H4 (cell line): Measurements from ENCODE around the gene JUN. TPM values are rescaled to one million over a fixed set of nuclear protein-coding genes. Genes with fewer than 3 reads are reported as not detected.
A peak's percentile ranks its signal among the peaks of the same experiment; 100 is the strongest.

Experiments
- DNase-seq: peaks from one replicate; pipeline ENCODE4 v3.0.0-alpha.2; 2015; ENCODE audit warnings: low spot score
- total RNA-seq: library from RNA; depleted of rRNA; stranded (reverse); fragments of >200 nt; shearing (Covaris generic); gene quantifications from 2 replicates; pipeline ENCODE4 v1.2.3, GENCODE V29; 2014

The JUN gene
- total RNA-seq, 1 experiment from 2014 or later = 23.2 TPM

DNA sequence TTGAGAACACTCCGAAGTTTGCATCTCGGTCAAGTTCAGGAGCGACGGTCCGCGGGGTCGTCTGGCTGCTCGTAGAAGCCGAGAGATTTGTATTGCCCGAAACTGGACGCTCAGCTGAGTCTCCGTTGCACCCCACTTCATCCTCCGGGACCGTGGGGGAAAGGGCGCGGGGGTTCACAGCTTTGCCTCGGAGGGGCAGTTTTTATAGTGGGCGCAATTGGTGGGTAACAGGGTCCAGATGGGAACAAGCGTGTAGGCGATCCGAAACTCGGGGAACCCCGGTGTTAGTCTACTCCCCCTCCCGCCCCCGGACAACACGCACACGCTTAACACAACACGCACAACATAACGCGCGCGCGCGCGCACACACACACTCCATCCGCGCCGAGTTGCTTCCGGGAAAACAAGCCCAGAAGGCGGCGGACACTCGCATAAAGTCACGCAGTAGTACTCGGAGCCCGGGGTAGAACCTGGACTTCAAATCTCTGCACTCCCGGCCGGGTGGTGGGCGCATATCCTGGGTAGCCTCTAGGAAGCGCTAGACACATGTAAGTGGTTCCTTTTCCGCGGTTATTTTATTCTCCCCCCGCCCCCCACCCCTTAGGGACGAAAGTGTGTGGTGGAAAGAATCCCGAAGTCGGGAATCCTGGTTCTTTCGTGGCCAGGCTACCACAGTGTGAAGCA, 1.1 kb upstream of the JUN start:
- DNase-seq = peak; percentile 90

GRCh38 chr1:58783090-58783992, 506 bp downstream of the JUN start:
- DNase-seq = peak; percentile 42

GRCh38 chr1:58782178-58783089, 1.4 kb downstream of the JUN start:
- DNase-seq = peak; percentile 33

DNA sequence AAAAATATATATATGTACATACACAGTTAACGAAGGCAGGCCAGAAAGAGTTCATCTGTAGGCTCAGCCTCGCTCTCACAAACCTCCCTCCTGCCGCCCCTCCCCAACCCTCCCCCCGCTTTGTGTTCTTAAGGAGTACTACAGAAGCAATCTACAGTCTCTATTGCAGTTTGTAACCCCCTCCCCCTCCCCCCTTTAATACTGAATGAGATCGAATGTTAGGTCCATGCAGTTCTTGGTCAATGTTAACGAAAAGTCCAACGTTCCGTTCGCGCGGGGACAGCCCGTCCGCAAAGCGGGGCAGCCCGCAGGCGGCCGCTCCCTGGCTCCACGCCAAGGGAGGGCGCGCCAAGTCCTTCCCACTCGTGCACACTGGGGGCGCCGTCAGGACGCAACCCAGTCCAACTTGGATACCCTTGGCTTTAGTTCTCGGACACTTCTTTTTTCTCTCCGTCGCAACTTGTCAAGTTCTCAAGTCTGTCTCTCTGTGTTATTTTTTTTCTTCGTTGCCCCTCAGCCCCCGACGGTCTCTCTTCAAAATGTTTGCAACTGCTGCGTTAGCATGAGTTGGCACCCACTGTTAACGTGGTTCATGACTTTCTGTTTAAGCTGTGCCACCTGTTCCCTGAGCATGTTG, 2.2 kb downstream of the JUN start:
- peak; percentile 67 for DNase-seq

GRCh38 chr1:58780836-58781452, 2.9 kb downstream of the JUN start:
- no peak for DNase-seq

- DNase-seq = no peak
Observed at GRCh38 chr1:58780411-58780810, 3.4 kb downstream of the JUN start.

DNA sequence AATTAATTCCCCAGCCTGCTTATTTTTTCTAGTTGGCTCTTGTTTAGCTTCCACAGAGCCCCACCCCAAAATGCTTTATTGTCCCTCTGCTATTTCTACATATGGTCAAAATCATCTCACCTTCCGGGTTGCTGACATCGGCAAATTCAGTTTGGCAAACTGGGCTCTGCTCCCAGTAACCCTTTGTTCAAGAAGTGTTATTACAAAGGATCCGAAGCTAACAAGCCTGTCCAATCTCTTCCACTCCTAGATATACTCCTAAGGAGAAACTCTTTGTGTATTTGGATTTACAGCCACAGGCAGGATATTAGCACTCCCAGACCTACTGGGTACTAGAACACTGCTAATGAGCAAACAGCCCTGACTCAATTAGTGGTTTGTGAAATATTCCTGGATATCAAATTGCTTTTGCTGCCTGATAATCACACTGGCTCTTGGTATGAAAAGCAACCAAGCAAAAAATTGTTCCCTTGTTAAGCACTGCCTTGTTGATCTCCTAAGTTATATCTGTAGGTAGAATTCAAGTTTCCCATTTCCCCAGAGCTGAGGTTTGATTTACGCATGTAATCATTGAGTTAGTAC, 4.0 kb downstream of the JUN start:
- peak; percentile 81 for DNase-seq

DNA sequence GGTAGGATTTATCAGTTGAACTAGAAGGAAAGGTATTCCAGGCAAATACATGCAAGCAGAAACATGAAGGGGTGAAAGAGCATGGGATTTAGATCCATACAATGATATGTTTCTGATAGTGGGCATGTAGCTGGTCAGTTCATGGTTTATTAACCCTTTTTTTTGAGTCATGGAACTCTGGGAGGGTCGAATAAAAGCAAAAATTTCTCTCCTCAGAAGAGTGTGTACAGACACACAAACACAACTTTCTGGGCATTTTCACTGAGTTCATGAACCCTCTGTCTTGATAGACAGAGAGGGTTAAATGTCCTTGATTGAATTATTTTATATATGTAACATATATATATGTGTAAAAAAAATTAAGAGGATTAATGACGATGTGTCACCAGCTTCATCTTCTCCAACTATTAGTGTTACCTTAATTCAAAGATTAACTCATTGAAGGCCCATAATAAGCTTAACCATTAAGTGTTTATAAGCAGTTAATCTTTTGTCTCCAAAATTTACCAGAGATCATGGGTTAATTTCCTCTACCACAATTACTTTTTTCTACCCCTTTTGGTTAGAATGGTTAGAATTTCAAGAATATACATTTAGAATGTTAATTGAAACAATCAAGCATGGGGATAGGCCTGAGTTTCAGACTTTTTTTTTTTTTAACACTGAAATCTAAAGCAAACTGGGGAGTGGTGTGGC, 4.6 kb downstream of the JUN start:
- no peak for DNase-seq

GRCh38 chr1:58778385-58779000, 5.4 kb downstream of the JUN start:
- no peak for DNase-seq

GRCh38 chr1:58774027-58774426, 9.8 kb downstream of the JUN start:
- no peak for DNase-seq

- no peak for DNase-seq
Observed at GRCh38 chr1:58773406-58773840, 10.4 kb downstream of the JUN start.

DNA sequence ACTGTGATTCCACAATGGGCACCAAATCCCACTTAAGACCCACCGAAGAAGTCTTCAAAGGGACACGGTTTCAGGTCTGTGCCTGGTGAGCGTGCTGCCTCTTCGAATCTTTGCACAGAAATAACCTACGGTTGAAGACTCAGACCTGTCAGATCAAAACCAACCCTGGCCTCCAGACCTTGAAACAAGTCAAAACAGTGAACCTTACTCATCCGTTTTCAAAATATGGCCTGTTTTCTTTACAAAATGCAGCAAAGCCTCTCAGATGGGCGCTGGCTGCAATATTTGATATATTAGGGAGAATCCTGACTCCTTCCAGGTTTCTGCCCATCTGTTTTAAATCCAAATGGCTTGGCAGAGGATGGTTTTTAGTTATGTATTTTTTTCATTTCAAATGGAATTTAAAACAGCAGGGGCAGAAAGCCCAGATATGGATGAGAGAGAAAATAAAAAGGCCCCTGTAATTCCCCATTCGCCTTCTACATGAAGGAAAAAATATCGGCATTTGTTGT, 14.0 kb downstream of the JUN start:
- DNase-seq = no peak

GRCh38 chr1:58768971-58769808, 14.7 kb downstream of the JUN start:
- peak; percentile 51 for DNase-seq

DNA sequence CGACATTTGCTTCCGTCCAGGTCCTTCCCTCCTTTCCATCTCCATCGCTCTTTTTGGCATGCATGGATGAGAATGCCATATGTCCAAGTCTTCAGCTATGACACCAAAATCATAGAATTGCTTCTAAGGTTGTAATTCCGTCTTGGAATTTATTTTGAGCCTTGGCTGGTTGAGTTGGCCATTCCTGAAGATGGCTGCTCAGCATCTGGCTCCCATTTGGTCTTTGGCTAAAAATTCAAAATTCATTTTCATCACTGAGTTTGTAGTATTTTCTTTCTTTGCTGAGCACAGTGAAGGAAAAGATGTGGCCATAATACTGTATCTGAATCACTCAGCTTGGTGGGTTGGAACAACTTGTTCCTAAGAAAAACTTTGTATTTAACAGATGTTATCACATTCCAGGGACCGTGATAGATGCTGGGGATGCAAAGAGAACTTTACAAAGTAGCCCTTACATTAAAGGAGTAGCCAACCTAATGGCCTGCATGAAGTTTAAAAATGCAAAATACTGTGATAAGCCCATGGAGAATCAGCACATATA, 15.6 kb downstream of the JUN start:
- DNase-seq = no peak

DNA sequence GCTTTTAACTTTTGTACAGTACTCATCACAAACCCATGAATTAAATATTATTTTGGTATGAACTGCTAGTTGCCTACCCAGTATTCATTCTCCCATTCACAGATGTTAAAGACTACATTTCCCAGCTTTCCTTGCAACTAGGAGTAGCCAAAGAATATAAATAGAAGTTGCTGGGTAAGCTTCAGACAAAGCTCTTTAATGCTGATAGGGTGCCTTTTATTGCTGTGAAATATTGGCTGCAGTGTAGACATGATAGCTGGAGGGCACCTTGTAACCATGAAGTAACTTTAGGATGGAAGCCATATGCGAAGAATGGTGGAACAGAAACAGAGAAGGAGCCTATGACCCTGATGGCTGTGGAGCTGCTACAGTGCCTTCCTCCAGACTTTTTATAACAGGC, 16.7 kb downstream of the JUN start:
- no peak for DNase-seq

GRCh38 chr1:58765441-58765840, 18.4 kb downstream of the JUN start:
- no peak for DNase-seq

DNA sequence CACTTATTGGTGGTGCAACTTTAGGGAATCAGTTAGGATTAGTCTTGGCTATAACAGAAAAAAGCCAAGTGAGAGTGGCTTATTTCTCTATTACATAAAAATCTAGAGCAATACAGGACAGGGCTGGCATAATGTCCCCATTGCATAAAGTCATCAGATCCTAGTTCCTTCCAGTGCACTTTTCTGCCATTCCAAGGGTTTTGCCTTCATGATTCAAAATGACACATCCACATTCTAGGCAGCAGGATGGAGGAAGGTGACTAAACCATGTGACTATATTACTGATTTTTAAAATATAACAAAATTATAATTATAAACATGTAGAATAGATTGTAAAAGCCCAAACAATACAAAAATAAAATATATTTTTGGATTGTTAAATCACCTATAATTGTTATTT, 18.8 kb downstream of the JUN start:
- no peak for DNase-seq
